Stimulated activated CD8-positive, alpha-beta memory T cell treated with anti-CD3 and anti-CD28 coated beads, Interleukin-2, amount 100 ng/mL, for 48 hours (primary cell): ENCODE data around the gene EP400.
"Not testable (repeated sequence)": the region's sequence is repeated elsewhere in the genome, so short reads cannot be mapped to it uniquely, and the experiment has no call there.

ENCODE experiments used
- DNase-seq, 2 donors: peaks; one replicate each; pipeline ENCODE4 v3.0.0-alpha.2; 2020; ENCODE audit warnings: low read depth in 2 of 2

EP400 gene

DNA sequence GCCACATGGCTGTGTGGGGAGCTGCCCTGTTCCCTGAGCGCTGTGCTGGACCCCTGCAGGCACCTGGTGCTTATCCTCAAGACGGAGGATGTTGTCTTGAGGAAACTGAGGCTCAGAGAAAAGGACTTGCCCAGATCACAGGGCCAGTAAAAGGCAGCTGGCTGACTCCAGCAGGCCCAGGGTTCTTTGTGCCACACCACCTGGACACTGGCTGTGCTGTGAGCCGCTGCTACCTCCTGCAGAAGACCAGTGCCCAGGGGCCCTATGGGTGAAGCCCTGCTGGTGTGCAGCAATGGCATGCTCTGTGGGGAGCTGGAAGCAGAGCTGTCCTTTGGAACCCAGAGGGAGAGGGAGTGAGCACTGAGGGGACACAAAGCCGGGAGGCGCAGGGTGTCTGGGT is 118.5 kb downstream of the EP400 start:
- DNase-seq: no peak

- DNase-seq: no peak
Measured at GRCh38 chr12:132069336-132069985, 119.7 kb downstream of the EP400 start.

GRCh38 chr12:132070298-132070697 is 120.6 kb downstream of the EP400 start:
- DNase-seq: no peak

GRCh38 chr12:132071040-132071810 is 121.5 kb downstream of the EP400 start:
- DNase-seq: no peak

- DNase-seq: no peak
Measured at GRCh38 chr12:132071830-132072384, 122.2 kb downstream of the EP400 start.

DNA sequence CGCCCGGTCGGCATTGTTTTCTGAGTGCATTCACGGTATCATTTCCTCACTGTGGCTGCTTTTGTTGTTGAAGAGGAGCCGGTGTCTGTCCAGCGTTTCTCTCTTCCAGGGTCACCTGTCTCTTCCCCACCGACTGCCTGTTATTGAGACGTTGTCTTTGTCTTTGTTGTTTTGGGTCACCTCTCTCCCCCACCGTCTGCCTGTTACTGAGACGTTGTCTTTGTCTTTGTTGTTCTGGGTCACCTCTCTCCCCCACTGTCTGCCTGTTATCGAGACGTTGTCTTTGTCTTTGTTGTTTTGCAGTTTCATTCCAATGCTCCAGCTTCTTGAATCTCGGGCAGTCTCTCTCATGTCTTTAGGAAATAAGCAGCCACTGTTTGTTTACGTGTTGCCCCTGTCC is 124.5 kb downstream of the EP400 start:
- DNase-seq: no peak

DNA sequence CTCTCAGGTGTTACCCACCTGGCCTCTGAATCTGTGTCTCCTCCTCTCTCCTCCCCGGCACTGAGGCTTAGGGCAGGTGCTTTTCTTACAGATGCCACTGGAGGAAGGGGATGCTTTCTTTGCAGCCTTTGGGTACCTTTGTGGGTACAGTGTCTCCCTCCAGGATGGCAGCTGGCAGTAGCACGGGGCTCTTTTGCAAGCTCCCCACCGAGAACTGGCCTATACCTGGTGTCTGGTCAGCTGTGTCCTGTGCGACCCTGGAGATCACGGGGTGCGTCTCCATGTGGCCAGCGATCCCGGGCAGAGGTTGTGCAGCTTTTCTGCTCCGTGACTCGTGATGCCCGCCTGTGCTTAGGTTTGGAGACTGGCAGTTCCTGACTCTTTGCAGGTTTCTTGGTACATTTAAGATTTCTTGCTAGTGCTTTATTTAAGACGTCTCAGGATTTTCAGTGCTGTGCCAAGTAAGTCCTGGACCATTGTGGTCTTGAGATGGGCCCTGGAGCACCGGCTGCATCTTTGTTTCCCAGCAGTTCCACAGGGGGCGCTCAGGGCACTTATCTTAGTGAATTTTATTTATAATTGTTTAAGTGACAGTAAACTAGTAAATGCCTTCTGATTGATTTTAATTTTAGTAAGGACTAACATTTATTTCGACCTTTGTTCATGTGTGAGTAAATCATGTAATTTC is 125.4 kb downstream of the EP400 start:
- DNase-seq: no peak

DNA sequence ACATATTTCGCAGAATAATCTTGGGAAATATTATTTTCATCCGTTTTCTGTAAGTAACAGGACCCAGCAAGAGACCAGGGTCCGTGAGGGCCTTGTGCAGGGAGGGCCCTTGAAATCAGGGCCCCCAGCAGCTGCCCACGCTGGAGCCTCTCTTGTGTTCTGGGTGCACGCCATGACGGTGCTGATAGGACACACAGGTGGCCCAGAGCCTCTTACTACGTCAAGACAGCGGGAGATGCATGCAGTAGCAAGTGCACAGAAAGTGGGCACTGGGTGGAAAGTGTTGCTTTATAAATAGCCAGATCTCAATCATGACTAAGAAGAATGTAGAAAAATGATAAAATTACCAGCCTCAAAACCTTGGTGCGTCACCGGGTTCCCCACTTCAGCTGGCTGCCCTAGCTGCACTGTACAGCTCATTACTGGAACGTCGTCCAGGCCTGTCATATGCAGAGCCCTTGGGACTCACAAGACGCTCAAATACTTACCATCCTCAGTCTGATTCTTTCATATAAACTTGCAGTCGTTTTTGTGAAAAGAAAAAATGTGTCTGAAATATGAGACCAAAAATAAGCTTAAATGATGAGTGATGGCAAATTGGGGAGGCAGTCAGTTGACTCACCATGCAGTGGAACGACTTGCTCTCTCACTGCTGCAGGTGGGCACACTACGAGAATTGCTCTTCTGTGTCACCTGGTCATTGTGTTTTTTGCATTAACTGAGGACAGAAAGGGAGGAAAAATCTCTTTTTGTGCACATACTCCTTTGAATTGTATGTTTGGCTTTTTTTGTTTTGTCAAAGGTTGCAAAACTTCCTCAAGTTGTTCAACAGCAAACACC is 126.2 kb downstream of the EP400 start:
- DNase-seq: no peak

GRCh38 chr12:132076711-132077110 is 127.0 kb downstream of the EP400 start:
- no peak for DNase-seq

DNA sequence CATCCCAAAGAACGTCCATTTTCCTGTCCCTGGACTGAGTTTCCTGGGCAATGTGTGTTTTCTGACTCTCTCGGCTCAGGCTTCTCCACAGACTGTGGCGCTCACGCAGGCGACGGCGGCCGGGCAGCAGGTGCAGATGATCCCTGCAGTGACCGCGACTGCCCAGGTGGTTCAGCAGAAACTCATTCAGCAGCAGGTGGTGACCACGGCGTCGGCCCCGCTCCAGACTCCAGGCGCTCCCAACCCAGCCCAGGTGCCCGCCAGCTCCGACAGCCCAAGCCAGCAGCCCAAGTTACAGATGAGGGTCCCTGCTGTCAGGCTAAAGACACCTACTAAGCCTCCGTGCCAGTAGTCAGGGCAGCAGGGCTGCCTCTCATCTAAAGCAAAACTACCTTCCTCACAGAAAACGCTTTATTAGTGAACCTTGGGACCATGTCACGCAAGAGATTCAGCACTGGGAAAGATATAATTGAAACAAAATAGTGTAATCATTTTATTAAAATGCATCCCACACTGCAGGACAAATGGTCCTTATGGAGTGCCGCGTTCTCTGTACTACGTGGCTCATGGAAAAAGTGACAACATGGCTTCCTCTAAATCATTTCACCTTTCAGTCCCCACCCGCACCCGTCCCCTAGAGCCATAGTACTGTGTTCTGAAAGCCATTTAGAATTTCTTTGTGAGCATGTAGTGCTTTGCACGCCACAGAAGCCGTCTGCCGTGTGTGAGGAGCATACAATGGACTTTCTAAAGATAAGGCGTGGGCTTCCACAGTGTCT is 127.8 kb downstream of the EP400 start:
- no peak for DNase-seq

DNA sequence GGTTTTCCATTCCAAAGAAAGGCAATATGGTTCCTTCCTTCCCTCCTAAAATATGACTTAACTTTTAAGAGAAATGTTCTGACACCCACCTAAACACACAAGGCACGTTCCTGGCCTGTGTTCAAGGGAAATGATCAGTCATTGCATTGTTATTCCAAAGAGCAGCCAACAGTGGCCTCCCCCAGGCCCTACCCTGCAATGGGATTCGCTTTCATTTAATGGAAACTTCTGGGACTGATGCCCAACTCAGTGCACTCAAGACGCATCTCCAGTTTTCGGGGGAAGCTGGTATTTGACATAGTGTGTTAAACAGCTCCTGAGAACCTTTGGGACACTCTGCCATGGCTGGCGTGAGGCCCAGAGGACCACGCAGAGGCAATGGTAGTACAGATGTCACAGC is 128.4 kb downstream of the EP400 start:
- no peak for DNase-seq

GRCh38 chr12:132079200-132079599 is 129.5 kb downstream of the EP400 start:
- DNase-seq: no peak

DNA sequence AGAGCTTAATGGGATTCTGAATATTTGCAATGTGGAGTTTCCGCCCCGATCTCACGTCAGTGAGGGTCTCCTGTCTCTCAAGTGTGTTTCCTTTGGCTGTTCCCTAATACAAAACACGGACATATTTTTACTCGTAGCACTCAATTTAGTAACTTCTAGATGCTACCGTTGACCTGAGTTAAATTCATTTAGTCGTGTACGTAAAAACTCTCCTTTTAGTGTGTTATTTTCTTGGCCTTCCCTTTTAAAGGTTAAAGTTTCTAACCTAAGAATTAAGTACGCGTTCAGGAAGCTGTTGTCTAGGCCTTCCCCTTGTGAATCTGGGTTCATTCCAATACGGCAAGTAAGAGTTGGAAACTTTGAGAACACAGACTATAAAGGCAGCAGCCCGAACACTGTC is 130.0 kb downstream of the EP400 start:
- no peak for DNase-seq

DNA sequence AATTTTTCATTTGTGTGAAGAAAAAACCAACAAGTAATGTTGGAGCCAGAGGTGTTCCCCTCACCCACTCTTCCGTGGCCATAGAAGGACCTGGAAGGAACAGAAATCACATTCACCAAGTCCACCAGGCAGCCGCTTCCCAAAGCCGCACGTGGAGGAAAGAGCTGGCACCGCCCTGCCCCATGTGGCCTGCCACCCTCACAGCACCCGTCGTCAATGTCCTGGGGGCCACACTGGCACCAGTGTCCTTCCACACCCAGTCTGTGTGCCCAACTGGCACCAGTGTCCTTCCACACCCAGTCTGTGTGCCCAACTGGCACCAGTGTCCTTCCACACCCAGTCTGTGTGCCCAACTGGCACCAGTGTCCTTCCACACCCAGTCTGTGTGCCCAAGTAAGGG is 130.8 kb downstream of the EP400 start:
- DNase-seq: not testable (repeated sequence)

GRCh38 chr12:132081423-132081822 is 131.7 kb downstream of the EP400 start:
- DNase-seq: no peak

DNA sequence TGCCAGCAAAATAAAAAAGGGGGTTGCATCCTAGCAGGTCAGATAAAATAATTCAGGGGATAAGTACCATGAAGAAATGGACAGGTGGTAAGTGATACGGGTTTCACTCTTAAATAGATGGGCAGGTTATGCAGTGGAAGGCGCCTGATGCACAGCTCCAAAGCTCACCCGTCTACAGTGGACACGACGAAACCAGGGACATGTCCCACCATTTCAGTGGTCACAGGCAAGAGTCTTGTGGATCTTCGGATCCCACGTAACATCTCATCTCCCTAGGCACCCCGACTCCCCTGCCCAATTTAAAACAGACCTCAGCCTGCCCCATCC is 133.8 kb downstream of the EP400 start:
- DNase-seq: no peak

DNA sequence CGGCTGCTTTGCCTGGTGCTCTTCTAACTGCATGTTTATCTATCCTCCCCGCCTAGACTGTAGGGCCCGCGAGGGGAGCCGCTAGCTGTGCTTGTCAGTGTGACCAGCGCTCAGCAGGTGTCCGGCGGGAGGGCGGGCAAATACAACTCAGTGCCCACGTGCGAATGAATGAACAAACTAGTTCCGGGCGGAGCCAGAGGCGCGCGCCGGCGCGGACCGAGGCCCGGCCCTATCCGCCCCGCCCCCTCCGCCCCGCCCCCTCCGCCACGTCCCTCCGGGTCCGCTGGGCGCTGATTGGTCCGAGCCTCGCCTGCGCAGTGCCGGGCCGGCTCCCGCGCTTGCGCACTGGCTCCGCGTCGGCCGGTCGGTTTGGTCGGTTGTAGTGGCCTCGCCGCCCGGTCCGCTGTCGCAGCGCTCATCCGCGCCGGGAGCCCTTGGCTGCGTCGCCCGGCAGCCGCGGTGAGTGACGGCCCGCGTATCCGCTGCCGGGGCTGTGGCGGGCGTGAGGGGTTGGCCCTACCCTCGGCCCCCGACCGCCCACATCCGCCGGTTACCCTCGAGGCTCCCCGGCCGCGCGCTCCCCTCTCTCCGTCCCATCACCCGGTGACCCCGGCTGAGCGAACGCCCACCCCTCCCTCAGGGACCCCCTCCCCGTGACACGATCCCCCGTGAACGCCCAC is 134.3 kb downstream of the EP400 start:
- peak; percentile 82 to 83 for DNase-seq

GRCh38 chr12:132084621-132085290 is 135.0 kb downstream of the EP400 start:
- DNase-seq: peak; percentile 13 to 47

DNA sequence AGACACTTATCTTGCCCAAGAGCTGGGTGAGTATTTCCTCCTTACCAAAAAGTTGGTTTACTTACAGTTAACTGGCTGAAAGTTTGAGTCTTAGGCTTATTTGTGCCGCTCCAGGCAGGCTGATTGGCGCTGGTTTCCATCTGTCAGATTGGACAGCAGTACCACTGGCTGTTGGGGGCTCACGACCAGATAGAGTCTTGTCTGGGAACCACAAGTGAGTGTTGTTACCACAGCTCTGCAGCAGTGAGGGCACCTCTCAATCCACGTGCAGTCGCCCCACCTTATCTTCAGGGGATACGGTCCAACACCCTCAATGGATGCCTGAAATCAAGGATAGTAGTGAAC is 135.5 kb downstream of the EP400 start:
- DNase-seq: no peak

DNA sequence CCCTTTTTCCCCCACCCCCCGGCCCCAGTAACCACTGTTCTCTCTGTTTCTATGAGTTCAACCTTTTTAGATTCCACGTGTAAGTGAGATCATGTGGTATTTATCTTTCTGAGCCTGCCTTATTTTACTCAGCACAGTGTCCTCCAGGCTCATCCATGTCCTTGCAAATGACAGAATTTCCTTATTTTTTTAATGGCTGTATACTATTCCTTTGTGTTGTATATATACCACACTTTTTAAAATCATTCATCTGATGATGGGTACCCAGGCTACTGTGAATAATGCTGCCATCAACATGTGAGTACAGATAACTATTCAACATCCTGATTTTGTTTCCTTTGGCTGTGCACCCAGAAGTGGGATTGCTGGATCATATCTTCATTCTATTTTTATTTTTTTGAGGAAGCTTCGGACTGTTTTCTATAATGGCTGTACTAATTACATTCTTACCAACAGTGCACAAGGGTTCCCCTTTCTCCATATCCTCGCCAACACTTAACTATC is 139.7 kb downstream of the EP400 start:
- no peak for DNase-seq
